ENCODE measurements around the gene HBG1.

DNA sequence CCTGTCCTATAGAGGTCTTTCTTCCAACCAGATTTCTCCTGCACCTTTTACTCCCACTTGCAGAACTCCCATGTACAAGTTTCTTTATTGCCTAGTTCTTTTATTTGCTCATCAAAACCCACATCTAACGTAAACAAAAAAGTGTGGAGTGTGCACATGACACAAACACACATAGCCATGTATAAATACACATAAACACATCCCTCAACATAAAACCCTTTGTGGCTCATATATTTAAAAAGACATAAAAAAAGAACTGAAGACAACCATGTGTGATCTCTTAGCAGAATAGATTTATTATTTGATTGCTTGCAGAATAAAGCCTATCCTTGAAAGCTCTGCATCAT, 3.2 kb upstream of the HBG1 start:
- TF ChIP-seq, protein P1, sequence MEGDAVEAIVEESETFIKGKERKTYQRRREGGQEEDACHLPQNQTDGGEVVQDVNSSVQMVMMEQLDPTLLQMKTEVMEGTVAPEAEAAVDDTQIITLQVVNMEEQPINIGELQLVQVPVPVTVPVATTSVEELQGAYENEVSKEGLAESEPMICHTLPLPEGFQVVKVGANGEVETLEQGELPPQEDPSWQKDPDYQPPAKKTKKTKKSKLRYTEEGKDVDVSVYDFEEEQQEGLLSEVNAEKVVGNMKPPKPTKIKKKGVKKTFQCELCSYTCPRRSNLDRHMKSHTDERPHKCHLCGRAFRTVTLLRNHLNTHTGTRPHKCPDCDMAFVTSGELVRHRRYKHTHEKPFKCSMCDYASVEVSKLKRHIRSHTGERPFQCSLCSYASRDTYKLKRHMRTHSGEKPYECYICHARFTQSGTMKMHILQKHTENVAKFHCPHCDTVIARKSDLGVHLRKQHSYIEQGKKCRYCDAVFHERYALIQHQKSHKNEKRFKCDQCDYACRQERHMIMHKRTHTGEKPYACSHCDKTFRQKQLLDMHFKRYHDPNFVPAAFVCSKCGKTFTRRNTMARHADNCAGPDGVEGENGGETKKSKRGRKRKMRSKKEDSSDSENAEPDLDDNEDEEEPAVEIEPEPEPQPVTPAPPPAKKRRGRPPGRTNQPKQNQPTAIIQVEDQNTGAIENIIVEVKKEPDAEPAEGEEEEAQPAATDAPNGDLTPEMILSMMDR (IDR thresholded peaks at IDR 0.05): no peak
- TF ChIP-seq POLR2A (IDR thresholded peaks at IDR 0.05): no peak
